Panc1 (cell line): ENCODE data around the gene GLIS1.

Experiments used
- POLR2AphosphoS5 ChIP-seq: IDR thresholded peaks from 2 replicates; pipeline ENCODE4 v1.6.1; 2012; ENCODE audit warnings: mild to moderate bottlenecking, low read depth, low read length, moderate library complexity
- SIN3A ChIP-seq: IDR thresholded peaks from 2 replicates; pipeline ENCODE4 v1.6.1; 2012; ENCODE audit warnings: low read depth, mild to moderate bottlenecking, low read length, moderate library complexity, borderline replicate concordance; ENCODE audit not compliant: insufficient read depth
- TCF7L2 ChIP-seq: IDR thresholded peaks from 2 replicates; pipeline ENCODE4 v1.6.1; 2011; ENCODE audit warnings: mild to moderate bottlenecking, low read depth, low read length, inconsistent platforms
- TF ChIP-seq, protein P1 (sequence below): fragments of 450-650 bp; IDR thresholded peaks from 2 replicates; pipeline ENCODE4 v1.5.1; 2017; ENCODE audit warnings: mild to moderate bottlenecking
- TF ChIP-seq, protein P2 (sequence below), 2 experiments: IDR thresholded peaks; 2 replicates each; pipeline ENCODE4 v1.6.1; 2011 to 2012; ENCODE audit warnings: low read depth in 2 of 2, control low read depth in 1 of 2, low read length in 1 of 2, mild to moderate bottlenecking in 1 of 2, moderate library complexity in 1 of 2; ENCODE audit not compliant: insufficient read depth in 1 of 2

DNA sequence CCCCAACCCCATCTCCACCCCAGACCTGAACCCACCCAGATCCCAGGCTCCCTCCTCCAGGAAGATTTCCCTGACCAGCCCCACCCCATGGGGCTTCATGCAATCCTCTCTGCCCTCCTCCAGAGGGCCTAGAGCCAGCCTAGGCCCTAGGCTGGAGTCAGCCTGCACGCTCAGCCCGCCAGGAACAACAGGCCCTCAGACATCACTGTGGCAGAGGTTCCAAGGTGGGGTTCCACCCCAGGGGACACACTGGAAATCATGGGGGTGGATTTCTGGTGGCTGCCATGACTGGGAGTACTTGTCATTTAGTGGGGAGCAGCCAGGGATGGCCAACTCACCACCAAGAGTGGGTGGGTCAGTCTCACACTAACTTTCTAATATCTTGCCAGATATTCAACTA lies 122.0 kb downstream of the GLIS1 start:
- TF ChIP-seq, protein P1, sequence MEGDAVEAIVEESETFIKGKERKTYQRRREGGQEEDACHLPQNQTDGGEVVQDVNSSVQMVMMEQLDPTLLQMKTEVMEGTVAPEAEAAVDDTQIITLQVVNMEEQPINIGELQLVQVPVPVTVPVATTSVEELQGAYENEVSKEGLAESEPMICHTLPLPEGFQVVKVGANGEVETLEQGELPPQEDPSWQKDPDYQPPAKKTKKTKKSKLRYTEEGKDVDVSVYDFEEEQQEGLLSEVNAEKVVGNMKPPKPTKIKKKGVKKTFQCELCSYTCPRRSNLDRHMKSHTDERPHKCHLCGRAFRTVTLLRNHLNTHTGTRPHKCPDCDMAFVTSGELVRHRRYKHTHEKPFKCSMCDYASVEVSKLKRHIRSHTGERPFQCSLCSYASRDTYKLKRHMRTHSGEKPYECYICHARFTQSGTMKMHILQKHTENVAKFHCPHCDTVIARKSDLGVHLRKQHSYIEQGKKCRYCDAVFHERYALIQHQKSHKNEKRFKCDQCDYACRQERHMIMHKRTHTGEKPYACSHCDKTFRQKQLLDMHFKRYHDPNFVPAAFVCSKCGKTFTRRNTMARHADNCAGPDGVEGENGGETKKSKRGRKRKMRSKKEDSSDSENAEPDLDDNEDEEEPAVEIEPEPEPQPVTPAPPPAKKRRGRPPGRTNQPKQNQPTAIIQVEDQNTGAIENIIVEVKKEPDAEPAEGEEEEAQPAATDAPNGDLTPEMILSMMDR: no peak
- TF ChIP-seq SIN3A (no peak), POLR2AphosphoS5 (no peak), TCF7L2 (no peak)
- TF ChIP-seq, protein P2, sequence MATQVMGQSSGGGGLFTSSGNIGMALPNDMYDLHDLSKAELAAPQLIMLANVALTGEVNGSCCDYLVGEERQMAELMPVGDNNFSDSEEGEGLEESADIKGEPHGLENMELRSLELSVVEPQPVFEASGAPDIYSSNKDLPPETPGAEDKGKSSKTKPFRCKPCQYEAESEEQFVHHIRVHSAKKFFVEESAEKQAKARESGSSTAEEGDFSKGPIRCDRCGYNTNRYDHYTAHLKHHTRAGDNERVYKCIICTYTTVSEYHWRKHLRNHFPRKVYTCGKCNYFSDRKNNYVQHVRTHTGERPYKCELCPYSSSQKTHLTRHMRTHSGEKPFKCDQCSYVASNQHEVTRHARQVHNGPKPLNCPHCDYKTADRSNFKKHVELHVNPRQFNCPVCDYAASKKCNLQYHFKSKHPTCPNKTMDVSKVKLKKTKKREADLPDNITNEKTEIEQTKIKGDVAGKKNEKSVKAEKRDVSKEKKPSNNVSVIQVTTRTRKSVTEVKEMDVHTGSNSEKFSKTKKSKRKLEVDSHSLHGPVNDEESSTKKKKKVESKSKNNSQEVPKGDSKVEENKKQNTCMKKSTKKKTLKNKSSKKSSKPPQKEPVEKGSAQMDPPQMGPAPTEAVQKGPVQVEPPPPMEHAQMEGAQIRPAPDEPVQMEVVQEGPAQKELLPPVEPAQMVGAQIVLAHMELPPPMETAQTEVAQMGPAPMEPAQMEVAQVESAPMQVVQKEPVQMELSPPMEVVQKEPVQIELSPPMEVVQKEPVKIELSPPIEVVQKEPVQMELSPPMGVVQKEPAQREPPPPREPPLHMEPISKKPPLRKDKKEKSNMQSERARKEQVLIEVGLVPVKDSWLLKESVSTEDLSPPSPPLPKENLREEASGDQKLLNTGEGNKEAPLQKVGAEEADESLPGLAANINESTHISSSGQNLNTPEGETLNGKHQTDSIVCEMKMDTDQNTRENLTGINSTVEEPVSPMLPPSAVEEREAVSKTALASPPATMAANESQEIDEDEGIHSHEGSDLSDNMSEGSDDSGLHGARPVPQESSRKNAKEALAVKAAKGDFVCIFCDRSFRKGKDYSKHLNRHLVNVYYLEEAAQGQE (IDR thresholded peaks at IDR 0.05; ENCODE audit: insufficient read depth in 1 of 2, low read depth in 2 of 2, low read length in 1 of 2): no peak
